RCC 7860 (cell line): Measurements from ENCODE around the gene XRCC1.

ENCODE experiments used
- DNase-seq: peaks from one replicate; pipeline ENCODE4 v3.0.0-alpha.2; 2015; ENCODE audit warnings: low spot score
- FAIRE-seq: peaks from 2 replicates; lab custom pipeline; 2012; peaks lifted over from hg19 to GRCh38; lab: Jason Lieb, UNC

Gene XRCC1

GRCh38 chr19:43495082-43495481 is 80.2 kb downstream of the XRCC1 start:
- FAIRE-seq (no peak), DNase-seq (no peak)
